Suprapubic skin (tissue), 4 donors: ENCODE measurements around the gene TP53TG5. TPM values are rescaled to one million over a fixed set of nuclear protein-coding genes. Genes with fewer than 3 reads are reported as not detected.

Experiments
- DNase-seq, 2 donors: peaks; one replicate each; pipeline ENCODE4 v3.0.0-alpha.2; 2019; ENCODE audit warnings: low spot score in 2 of 2
- H3K27ac ChIP-seq: fragments of 200-600 bp; sonication (generic); one replicate; pipeline ENCODE4 v1.5.1; 2019
- H3K27me3 ChIP-seq: fragments of 200-600 bp; sonication (generic); one replicate; pipeline ENCODE4 v1.5.1; 2019
- H3K36me3 ChIP-seq: fragments of 200-600 bp; sonication (generic); one replicate; pipeline ENCODE4 v1.5.1; 2019
- H3K4me1 ChIP-seq: fragments of 200-600 bp; sonication (generic); one replicate; pipeline ENCODE4 v1.5.1; 2019
- H3K4me3 ChIP-seq: fragments of 200-600 bp; sonication (generic); one replicate; pipeline ENCODE4 v1.5.1; 2019; ENCODE audit warnings: mild to moderate bottlenecking
- H3K9me3 ChIP-seq: fragments of 200-600 bp; sonication (generic); one replicate; pipeline ENCODE4 v1.5.1; 2019
- EP300 ChIP-seq: sonication (generic); formaldehyde crosslinking; IDR thresholded peaks from one replicate; pipeline ENCODE4 v1.6.1; 2017; ENCODE audit warnings: antibody characterized with exemption
- POLR2A ChIP-seq, 2 donors: fragments of 450-650 bp; IDR thresholded peaks; one replicate each; pipeline ENCODE4 v1.6.1; 2017; ENCODE audit warnings: antibody characterized with exemption in 2 of 2, mild to moderate bottlenecking in 2 of 2, moderate library complexity in 2 of 2
- POLR2AphosphoS5 ChIP-seq, 3 donors: sonication (generic); formaldehyde crosslinking; IDR thresholded peaks; one replicate each; pipeline ENCODE4 v1.6.1; 2017; ENCODE audit warnings: antibody characterized with exemption in 3 of 3
- WGBS: methylation state at CpG from one replicate; pipeline ENCODE4 v1.1.5; 2018; 5-methylcytosine and 5-hydroxymethylcytosine counted together
- total RNA-seq, 4 donors: library from RNA; depleted of rRNA; stranded (reverse); fragments of >200 nt; gene quantifications; one replicate each; pipeline ENCODE4 v1.1.0, GENCODE V29; 2016
- TF ChIP-seq, protein P1 (sequence below), 2 donors: fragments of 200-600 bp in 1 of 2; fragments of 450-650 bp in 1 of 2; sonication (generic) in 1 of 2; IDR thresholded peaks; one replicate each; pipeline ENCODE4 v1.5.1; 2016 to 2019; ENCODE audit warnings: antibody characterized with exemption in 2 of 2, mild to moderate bottlenecking in 1 of 2, moderate library complexity in 1 of 2

The TP53TG5 gene
- total RNA-seq, 4 donors from 2014 or later, result 0.32 TPM; not detected in 3

DNA sequence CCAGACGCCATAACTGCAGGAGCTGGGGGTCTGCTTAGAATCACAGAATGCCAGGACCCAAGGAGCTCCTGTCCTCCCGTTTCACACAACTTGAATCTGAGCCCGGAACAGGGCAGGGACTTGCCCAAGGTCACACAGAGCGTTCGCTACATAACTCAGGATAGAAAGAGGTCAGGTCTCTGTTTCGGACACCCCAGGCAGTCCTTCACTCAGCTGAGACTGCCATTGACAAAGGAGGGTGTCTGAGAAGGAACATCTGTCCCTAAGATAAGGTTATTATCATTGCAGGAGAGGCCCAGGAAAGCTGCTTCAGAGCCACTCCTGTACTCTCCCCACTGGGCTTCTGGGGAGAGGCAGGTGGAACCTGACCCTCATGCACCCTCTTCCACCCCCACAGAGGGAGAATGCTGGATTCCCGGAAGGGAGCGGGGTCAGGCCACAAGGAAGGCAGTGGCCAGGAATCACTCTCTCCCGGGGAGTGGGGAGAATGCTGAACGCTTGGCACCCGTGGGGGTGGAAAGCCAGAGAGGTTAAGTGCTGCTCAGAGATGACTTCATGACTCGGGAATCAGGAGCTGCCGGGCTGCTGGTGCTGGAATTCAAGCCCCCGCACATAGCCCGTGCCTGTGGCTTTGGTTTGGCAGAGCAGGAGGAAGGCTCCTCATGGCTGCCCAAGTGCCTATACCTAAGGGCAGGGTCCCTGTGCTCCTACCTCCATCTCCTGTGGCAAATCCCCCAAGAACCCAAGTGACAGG, 40.6 kb downstream of the TP53TG5 start:
- Histone ChIP-seq H3K27me3 (no peaks in the 10 kb centered on the region), H3K27ac (peak overlapping the region; percentile 94), H3K4me3 (no peak overlapping the region), H3K36me3 (peaks cover 19% of the 10 kb centered on the region), H3K4me1 (peaks cover 68% of the 10 kb centered on the region), H3K9me3 (no peaks in the 10 kb centered on the region)
- 31% methylated on average over 11 of the region's 15 CpGs for WGBS
- TF ChIP-seq POLR2AphosphoS5 (IDR thresholded peaks at IDR 0.05) (peak in 1 of 3 donors; percentile 34), EP300 (no peak)
- DNase-seq, result no peak

DNA sequence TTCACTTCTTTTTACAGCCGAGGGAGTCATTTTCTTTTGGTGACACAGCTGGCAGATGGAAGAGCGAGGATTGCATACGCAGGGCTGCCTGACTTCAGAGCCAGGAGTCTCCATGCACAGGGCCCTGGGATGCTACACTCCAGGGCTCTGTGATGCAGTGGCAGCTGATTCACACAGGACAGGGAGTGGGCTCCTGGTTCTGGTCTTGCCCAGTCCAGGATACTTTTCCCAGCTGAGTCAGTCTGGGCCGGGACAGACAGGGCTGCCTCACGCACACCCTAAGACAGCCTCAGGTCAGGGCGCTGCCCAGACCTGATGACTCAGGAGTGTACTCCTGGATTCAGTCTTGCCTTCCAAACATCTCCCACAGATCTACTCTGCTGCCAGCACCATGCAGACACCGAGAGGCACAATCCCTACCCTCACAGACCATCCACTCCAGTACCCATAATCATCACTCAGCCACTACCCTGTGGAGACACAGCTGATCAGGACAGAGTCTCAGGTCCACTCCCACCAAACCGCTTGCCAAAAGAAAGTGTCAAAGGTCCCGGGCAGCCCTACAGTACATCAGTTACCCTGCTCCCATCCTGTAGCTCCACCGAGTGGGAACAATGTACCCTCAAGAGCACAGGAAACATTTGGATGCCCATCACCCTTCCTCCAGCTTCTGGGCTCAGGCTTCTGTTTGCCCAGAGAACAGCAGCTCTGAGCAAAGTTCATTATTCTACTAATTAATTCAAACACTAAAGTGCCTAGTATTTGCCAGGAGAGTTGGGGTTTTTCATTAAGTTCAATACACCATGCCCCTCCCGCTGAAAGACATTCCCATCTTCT, 41.4 kb downstream of the TP53TG5 start:
- H3K4me3 ChIP-seq, result no peak overlapping the region
- no peaks in the 10 kb centered on the region for H3K27me3 ChIP-seq
- H3K36me3 ChIP-seq, result peaks cover 26% of the 10 kb centered on the region
- H3K27ac ChIP-seq, result peak overlapping the region; percentile 94
- H3K4me1 ChIP-seq, result peaks cover 60% of the 10 kb centered on the region
- DNase-seq, result no peak
- TF ChIP-seq, protein P1, sequence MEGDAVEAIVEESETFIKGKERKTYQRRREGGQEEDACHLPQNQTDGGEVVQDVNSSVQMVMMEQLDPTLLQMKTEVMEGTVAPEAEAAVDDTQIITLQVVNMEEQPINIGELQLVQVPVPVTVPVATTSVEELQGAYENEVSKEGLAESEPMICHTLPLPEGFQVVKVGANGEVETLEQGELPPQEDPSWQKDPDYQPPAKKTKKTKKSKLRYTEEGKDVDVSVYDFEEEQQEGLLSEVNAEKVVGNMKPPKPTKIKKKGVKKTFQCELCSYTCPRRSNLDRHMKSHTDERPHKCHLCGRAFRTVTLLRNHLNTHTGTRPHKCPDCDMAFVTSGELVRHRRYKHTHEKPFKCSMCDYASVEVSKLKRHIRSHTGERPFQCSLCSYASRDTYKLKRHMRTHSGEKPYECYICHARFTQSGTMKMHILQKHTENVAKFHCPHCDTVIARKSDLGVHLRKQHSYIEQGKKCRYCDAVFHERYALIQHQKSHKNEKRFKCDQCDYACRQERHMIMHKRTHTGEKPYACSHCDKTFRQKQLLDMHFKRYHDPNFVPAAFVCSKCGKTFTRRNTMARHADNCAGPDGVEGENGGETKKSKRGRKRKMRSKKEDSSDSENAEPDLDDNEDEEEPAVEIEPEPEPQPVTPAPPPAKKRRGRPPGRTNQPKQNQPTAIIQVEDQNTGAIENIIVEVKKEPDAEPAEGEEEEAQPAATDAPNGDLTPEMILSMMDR (IDR thresholded peaks at IDR 0.05), result no peak
- peak in 2 of 3 donors; percentile 52 to 57 for TF ChIP-seq POLR2AphosphoS5 (IDR thresholded peaks at IDR 0.05)
- WGBS, result 51% methylated on average over 10 of the region's 11 CpGs
- no peaks in the 10 kb centered on the region for H3K9me3 ChIP-seq

DNA sequence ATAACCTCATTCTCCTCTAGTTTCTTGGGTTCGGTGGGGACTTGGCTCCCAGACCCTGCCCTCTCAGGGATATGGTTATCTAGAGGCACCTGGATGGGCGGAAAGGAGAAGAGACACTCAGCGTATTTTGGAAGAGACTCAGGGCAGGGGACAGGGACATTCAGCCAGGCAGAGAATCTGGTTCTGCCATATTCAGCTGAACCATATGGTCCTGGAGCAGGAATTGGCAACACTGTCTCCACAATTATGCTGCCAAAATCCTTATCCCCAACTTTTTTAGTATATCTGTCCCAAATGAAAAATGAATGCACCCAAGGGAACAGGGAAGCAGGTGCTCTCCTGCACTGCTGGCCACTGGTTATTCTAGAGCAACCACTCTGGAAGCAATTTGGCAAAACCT, 47.6 kb downstream of the TP53TG5 start:
- no peaks in the 10 kb centered on the region for H3K27me3 ChIP-seq
- H3K4me3 ChIP-seq, result no peak overlapping the region
- no peak for TF ChIP-seq POLR2A (IDR thresholded peaks at IDR 0.05)
- no peak for TF ChIP-seq EP300
- no peak for TF ChIP-seq POLR2AphosphoS5 (IDR thresholded peaks at IDR 0.05)
- TF ChIP-seq, protein P1 (IDR thresholded peaks at IDR 0.05), result no peak
- 100% methylated on average over 3 of the region's 3 CpGs for WGBS
- no peak for DNase-seq
- H3K9me3 ChIP-seq, result no peaks in the 10 kb centered on the region
- H3K27ac ChIP-seq, result no peak overlapping the region
- H3K4me1 ChIP-seq, result no peaks in the 10 kb centered on the region
- peaks cover 83% of the 10 kb centered on the region for H3K36me3 ChIP-seq

DNA sequence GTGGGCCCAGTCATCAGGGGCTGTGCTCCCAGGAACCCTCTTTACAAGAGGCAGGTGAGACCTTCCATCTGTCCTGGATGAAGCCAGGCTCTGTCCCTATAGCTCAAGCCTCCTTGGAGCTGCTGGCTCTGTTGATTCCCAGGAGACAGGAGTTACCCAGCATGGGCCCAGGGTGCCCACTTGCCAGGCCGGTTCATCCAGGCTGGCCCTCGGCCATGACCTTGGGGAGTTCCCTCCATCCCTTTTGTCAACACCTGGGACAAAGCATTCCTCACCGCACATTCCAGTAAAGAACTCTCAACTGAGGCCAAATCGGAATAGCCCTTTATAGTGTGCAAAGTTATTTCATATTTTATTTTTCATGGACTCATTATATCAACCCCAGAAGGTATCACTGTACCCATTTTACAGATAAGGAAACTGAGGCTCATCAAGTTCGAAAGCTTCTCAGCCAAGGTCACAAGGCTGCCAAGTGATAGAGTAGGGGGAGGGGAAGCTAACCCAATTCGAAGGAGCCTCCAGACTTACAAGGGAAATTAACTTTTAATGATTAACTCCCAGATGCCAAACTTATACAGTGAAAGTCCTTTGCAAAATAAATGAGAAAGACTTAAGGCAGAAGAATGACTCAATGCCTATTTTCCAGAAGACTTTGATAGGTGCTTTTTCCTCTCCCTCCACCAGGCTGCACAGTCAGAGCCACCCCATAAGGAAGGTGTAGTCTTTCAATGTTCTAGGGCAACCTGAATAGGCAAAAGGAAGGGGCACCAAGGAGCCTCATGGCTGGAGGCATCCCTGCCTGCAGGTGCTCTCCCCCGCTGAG, 48.4 kb downstream of the TP53TG5 start:
- no peak for DNase-seq
- 69% methylated on average over 6 of the region's 7 CpGs for WGBS
- Histone ChIP-seq H3K9me3 (no peaks in the 10 kb centered on the region), H3K4me1 (no peaks in the 10 kb centered on the region), H3K27me3 (no peaks in the 10 kb centered on the region), H3K27ac (no peak overlapping the region), H3K4me3 (no peak overlapping the region), H3K36me3 (peaks cover 84% of the 10 kb centered on the region)
- no peak for TF ChIP-seq POLR2AphosphoS5 (IDR thresholded peaks at IDR 0.05)
- TF ChIP-seq POLR2A (IDR thresholded peaks at IDR 0.05), result no peak
- TF ChIP-seq, protein P1 (IDR thresholded peaks at IDR 0.05), result no peak
- TF ChIP-seq EP300, result no peak

DNA sequence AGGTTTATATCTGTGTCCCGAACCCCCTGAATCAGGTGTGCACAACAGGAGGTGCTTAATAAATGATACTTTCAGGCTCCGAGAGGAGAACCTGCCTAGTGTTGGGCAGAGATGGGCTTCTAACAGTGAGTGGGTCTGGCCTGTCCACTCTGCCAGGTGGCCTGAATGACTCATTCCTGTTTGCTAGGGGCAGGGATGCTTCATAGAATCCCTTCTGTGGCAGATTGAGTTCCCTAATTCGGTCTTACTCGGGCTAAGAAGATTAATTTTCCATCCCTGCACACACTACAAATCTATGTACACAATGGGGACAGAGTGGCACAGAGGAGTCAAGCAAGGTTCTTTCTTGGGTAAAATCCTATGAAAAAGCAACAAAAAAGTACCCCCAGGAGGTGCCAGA, 49.7 kb downstream of the TP53TG5 start:
- 93% methylated on average over 4 of the region's 4 CpGs for WGBS

More for the DNA sequence above, 49.7 kb downstream of the TP53TG5 start:
- Histone ChIP-seq H3K4me3 (no peak overlapping the region), H3K4me1 (no peaks in the 10 kb centered on the region), H3K36me3 (peaks cover 82% of the 10 kb centered on the region), H3K27me3 (no peaks in the 10 kb centered on the region), H3K9me3 (no peaks in the 10 kb centered on the region), H3K27ac (no peak overlapping the region)
- no peak for DNase-seq
- TF ChIP-seq POLR2A (IDR thresholded peaks at IDR 0.05), result no peak
- no peak for TF ChIP-seq EP300
- TF ChIP-seq POLR2AphosphoS5 (IDR thresholded peaks at IDR 0.05), result no peak
- TF ChIP-seq, protein P1 (IDR thresholded peaks at IDR 0.05), result no peak
